A172 (cell line): Measurements from ENCODE around the gene FOXO6. TPM values are rescaled to one million over a fixed set of nuclear protein-coding genes. Genes with fewer than 3 reads are reported as not detected.
A peak's percentile ranks its signal among the peaks of the same experiment; 100 is the strongest.

Source experiments
- DNase-seq: peaks from one replicate; pipeline ENCODE4 v3.0.0-alpha.2; 2015; ENCODE audit warnings: low spot score
- total RNA-seq: library from RNA; depleted of rRNA; stranded (reverse); fragments of >200 nt; shearing (Covaris generic); gene quantifications from 2 replicates; pipeline ENCODE4 v1.2.3, GENCODE V29; 2014

Gene FOXO6
- total RNA-seq, 1 experiment from 2014 or later = 0.47 TPM

- DNase-seq = no peak
Observed at GRCh38 chr1:41400225-41400624, 39.0 kb downstream of the FOXO6 start.

DNA sequence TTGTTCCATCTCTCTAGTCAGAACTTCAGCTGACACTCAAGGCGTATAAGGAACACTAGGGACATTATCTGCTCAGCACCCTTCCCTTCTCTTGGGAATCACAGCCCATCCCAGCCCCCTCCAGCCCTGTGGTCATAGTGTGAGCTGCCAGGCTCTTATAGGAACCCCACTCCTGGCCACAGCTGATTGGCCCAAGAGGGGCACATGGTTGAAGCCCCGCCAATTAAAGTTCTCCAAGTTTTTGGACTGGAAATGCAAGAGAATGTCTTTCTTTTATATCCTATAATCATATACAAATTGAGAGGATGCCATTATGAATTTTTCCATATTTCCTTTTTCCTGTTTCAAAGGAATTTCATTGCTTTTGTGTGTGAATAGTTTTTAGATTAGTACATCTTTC is 40.7 kb downstream of the FOXO6 start:
- no peak for DNase-seq

DNA sequence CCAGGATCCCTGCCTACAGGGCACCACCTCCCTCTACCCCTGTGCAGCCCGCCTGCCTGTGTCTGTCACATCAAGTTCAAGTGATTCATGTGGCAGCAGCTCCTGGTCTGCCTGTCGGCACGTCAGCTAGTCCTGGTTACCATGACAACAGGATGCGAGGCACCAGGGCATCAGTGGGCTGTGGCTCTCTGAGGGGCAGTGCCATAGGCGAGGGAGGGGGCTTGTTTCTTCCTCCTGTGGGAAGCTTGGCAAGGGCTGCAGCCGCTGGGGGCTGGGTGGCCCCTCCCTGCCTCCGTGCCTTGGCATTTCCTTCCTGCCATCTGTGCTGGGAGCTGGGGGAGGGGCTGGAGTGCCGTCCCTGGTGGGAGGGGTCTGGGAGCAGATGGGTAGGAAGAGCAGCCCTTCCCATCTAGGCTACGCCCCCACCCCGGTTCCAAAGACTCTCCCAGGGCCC is 43.1 kb downstream of the FOXO6 start:
- DNase-seq = no peak

- no peak for DNase-seq
Observed at GRCh38 chr1:41407664-41408252, 46.5 kb downstream of the FOXO6 start.

DNA sequence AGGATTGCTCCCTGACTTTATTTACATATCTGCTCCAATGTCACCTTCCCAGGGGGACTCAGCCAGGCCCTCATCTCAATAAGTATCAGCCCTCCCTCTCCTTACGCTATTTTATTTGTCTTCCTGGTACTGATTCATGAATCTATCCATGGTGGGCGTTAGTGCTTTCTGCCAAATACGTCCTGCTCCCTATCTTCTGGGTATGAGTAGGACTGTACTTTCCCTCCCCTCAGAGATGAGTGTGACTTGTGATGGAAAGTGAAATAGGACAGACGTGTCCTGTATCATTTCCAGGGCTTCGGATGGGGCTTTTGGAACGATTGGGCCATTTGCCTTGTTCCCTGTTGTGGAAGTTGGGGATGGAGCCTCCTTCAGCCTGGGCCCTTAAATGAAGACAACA is 47.5 kb downstream of the FOXO6 start:
- DNase-seq = no peak

GRCh38 chr1:41409825-41410224 is 48.6 kb downstream of the FOXO6 start:
- no peak for DNase-seq

DNA sequence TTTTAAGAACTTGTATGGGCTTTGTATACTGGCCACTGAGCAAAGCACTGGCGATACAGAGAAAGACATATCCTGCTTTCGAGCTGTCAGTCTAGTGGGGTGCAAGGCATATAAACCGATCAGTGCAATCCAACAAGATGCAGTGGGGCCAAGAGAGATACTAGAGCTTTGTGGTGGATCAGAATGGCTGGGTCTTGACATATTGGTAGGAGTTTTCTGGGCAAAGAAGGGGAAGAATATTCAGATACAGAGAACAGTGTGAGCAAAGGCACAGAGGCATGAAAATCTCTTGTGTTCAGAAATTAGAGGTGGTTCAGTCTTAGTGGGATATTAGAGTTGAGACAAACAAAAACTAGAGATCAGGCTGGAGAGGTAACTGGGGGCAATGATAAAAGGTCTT is 49.2 kb downstream of the FOXO6 start:
- DNase-seq = no peak

DNA sequence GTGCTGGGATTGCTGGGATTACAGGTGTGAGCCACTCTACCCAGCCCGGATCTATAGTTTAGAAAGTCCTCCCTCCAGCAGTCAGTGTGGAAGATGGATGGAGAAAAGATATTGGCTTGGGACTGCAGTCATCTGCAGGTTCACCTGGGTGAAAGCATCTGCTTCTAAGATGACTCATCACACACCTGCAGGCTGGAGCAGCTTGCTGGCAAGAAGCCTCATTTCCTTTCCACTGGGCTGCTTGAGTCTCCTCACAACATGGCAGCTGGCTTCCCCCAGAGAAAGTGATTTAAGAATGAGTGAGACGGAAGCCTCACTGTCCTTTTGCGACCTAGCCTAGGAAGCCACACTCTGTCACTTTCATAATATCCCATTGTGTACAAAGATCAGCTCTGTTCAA is 50.0 kb downstream of the FOXO6 start:
- no peak for DNase-seq

DNA sequence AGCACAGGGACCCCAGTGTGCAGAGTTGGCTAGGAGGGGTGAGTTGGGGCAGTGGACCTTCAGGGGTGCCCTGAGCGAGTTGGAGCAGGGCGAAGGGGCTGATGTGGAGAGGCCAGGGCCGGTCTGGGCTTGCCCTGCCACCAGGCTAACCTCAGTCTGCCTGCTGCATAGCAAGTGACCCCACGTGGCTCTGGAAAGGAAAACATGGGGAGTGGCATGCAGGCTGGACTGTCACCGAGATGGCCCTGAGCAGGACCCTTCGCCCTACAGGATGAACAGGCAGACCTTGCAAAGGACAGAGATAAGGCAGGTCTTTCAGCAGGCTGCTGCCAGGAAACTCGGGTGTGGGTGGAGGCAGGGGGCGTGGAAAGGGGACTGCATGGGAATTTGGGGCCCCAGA is 51.5 kb downstream of the FOXO6 start:
- no peak for DNase-seq

DNA sequence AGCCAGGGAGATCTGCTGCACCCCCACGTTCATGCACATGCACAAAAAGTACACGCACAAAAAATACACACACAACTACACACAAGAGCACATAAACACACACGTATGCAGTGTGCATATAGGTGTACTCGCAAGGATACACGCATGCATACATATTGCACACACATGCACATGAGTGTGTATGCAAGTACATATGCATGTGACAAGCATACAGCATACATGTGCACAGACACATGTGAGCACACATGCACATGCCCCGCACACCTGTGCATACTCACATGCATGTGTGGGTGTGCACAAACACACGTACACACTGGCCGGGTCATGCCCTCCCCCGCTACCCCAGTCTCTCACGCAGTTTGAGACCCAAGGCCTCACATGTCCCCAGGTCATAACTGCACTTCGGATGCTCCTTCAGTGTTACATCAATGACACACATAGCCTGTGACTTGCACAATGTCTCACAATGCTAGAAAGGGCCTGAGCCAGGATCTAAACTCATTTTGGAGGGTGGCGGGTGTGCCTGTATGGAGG is 52.6 kb downstream of the FOXO6 start:
- DNase-seq = no peak

DNA sequence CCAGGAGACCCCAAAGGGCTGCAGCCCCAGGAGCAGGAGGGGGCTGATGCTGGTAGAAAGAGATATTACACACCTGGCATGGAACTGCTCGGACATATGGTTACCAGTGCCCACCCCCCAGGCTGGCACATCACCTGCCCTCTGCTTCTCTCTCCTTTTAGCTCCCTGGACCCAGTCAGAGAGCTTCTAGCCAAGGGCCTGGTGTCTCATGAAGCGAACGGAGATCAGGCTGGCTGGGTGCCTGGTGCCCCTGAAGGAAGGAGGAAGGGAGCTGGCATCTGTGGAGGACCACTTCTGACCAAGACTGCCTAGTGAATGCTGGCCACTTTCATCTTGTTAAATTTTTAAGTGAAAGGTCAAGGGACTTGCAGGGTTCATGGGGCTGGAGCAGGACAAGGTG is 53.1 kb downstream of the FOXO6 start:
- DNase-seq = no peak

GRCh38 chr1:41414716-41415306 is 53.6 kb downstream of the FOXO6 start:
- DNase-seq = no peak

DNA sequence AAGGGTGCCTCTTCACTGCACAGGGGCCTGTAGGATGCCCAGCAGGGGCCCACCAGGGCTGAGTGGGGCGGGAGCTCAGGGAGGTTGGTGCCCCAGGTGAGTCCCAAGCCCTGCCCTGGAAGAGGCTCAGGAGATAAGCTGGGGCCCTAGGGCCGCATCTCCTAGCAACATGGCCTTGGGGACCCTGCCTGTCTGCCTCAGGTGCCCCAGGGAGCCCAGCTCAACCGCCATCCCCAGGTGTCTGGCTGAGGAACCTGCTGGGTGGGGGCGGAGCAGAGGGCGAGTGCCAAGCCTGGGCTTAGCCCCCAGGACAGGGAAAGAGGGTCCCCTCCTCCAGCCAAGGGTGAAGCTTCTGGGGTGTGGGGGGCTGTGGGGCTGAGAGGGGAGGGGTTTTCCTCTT is 54.8 kb downstream of the FOXO6 start:
- no peak for DNase-seq

- DNase-seq = peak; percentile 65
Observed at GRCh38 chr1:41416552-41417334, 55.5 kb downstream of the FOXO6 start.

DNA sequence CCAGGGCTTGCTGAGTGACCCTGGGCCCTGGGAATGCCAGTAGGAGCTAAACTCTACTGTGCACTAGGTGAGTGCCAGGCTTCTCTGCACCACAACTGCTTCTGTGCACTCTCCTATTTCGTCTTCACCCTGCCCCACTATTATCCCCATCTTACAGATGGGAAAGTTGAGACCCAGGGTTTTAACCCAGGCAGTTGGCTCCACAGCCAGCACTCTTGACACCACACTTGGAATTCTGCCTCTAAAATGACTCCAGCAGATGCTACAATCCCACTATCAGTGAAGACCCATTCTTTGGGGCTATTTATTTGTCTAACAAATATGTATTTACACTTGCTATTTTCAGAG is 56.1 kb downstream of the FOXO6 start:
- no peak for DNase-seq

- DNase-seq = no peak
Observed at GRCh38 chr1:41417746-41418145, 56.5 kb downstream of the FOXO6 start.

DNA sequence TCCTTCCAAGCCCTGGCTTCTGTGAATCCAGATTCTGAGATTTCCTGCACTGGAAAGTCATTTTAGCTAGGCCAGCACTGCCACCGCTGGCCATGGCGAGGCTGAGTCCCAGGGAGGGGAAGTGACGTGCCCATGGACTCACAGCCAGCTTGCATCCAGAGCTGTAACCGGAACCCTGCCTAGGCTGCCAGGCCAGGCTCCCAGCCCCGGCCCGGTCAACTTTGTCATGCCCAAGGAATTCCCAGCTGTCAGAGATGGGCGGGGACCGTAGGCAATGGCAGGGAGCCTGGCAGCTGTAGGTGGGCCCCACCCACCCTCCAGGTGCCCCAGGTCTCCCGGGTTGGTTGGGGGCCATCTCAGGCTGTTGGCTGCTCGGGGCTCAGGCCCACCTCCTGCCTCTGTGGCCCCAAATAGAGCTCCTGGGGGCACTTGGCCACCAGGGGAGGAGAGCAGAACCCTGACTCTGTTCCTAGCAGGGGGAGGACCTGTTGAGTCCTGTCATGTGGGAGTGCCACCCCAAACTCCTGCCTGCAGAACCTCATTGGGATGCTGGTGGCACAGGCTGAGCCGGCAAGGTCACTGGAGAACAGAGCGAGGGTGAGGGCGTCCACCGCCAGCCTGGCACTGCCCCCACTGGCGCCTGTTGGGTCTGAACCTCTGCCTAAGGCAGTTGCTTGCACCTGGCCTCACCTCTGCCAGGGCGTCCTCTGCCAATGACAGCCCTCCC is 57.8 kb downstream of the FOXO6 start:
- peak; percentile 89 for DNase-seq

- no peak for DNase-seq
Observed at GRCh38 chr1:41419584-41420295, 58.5 kb downstream of the FOXO6 start.

DNA sequence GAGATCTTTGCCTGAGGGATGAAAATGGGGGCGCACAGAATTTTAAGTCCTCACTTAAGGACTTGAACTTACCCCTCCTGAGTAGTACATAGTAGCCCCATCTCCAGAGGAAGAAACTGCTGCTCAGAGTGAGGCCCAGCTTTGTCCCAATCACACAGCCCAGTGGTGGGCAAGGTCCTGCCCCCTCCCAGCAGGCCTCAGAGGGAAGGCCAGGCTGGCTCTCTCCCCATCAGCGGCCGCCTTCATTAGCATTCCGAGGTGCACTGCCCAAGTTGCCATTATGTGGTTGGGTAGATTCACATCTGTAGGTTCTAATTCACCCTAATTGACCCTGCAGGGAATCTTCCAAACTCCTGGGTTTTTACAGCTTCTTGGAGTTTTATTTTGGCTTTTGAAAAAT is 59.1 kb downstream of the FOXO6 start:
- no peak for DNase-seq

DNA sequence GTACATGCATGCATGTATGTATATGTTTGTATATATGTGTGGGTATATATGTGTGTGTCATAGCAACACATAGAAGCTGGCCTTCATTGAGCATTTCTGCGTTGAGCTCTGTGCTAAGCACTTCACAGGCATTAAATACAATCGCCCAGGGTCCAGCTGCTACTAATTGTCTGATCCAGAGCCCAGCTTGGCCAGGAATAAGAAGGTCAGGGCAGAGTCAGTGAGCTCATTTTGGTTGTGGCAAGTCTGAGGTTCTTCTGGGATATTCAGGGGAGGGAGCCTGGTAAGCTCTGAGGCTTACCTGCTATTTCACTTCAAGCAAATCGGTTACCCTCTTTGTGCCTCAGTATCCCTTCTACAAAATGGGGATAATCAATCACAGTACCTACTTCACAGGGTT is 59.6 kb downstream of the FOXO6 start:
- no peak for DNase-seq

DNA sequence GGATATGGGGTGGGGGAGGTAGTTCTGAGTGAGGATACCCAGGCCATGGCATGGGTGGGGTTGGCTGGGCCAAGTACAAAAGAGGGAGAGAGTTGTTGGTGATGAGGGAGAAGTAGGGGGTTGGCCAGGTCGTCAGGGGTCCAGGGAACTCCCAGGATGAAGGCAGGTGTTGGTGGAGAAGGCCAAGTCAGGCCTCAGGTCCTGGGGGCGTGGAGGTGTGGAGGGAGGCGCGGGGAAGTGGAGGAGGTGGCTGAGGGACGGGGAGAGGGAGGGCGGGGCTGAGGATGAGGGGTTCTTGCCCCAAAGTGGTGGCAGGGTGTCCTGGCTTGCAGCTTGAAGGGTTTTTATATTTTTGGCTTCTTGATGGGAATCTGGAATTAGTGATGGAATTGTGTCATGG is 61.1 kb downstream of the FOXO6 start:
- DNase-seq = no peak
